ENCODE results near the gene GALNT13. TPM values are rescaled to one million over a fixed set of nuclear protein-coding genes. Genes with fewer than 3 reads are reported as not detected.
"Not testable (repeated sequence)": the region's sequence is repeated elsewhere in the genome, so short reads cannot be mapped to it uniquely, and the experiment has no call there.

GALNT13 gene
- total RNA-seq, 1 donor from 2014 or later: 9.4 TPM

DNA sequence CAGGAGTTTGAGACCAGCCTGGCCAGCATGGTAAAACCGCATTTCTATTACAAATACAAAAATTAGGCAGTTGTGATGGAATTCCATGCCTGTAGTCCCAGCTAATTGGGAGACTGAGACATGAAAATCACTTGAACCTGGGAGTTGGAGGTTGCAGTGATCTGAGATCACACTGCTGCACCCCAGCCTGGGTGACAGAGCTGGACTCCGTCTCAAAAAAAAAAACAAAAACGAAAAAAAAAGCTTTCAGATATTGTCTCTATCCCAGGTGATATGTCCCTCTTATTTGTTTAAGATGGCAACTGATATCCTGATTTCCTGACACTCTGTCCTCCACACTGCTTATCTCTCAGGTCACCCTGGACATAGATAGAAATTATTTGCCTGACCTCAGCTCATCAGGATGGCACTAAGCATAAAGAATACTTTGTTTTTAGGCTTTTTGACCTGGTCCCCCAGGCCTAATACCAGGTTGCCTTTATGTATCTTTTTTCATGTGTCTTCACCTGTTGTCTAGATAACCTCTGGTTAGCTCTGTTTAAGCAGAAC is 531.6 kb downstream of the GALNT13 start:
- no peak for DNase-seq (ENCODE audit: low spot score)

DNA sequence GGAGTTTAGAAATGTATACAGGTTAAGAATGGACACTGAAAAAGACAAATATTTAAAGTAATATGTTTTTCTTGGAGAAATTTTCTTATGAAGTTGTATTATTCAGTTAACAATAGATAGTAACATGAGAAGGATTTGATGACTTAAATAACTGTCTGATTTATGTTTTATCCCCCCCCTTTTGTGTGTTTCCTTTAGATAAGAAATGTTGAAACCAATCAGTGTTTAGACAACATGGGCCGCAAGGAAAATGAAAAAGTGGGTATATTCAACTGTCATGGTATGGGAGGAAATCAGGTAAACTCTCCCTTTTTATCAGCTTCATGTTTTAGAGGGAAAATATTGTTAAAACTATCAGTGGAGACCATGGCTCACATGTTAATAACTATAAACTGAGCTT is 537.1 kb downstream of the GALNT13 start:
- DNase-seq (ENCODE audit: low spot score): no peak

DNA sequence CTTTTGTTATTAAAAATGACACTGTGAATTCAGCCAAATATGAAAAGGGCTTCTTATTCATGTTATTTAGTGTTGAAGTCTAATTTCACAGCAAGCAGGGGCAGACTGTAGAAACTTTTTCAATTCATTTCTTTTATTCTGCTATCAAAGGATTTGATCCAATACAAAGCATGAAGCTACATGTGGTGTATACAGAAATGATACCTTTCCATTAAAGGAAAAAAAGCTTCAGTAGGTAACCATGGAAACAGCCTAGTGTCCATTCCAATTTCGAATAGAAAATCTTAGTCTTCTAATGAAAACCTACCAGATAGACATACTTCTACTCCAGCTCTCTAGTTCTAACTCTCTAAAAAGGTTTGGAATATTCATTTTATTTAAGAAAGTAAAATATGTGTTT is 550.5 kb downstream of the GALNT13 start:
- no peak for DNase-seq (ENCODE audit: low spot score)

DNA sequence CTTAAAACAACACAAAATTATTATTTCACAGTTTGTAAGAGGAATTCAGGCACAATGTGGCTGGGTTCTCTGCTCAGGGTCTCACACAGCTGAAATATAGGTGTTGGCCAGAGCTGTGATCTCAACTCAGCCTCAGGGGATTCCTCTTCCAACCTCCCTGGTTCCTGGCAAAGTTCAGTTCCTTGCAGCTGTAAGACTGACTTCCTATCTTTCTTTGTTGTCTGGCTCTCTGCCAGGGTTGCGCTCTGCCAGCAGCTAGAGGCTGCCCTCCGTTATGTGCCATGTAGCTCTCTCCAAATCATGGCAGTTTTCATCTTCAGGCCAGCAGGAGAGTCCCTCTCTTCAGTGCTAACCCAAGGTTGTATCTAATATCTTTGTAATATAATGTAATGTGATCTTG is 554.3 kb downstream of the GALNT13 start:
- DNase-seq (ENCODE audit: low spot score): peak; percentile 10

DNA sequence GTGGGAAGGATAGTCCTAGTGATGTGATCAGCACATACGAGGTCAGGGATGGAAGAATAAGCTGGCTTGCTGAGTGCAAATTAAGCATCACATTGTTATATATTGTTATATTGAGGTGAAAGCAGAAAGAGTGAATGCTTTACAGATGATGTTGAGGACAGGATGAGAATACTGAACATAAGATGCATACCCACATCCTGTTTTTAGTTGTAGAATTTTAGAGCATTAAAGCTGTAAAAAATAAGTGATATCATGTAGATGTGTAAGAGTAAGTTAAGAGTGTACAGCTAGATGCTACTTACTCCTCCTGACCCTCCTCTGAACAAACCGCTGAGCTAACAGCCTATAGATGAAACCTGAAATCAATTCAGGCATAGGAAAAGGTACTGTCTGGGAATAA is 555.7 kb downstream of the GALNT13 start:
- no peak for DNase-seq (ENCODE audit: low spot score)

- DNase-seq (ENCODE audit: low spot score): no peak
These were observed 556.3 kb downstream of the GALNT13 start for GRCh38 chr2:154428022-154428421.

DNA sequence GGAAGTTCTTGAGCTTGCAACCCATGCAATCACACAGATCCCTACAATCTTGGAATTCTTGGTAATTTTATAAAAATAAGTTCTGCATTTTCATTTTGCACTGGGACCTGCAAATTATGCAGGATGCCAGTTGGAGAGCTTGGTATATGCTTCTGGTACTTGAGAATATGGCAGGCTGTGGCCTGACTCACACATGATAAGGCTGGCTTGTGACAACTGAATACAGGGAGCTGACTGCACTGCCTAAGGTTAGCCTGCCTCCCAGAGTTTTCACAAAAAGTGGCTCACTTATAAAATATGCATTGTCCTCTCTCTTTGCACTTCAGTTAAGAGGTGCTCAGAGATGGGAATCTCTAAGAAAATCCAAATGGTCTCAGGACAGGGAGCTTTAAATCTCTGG is 561.3 kb downstream of the GALNT13 start:
- no peak for DNase-seq (ENCODE audit: low spot score)

GRCh38 chr2:154437104-154437503 is 565.4 kb downstream of the GALNT13 start:
- no peak for DNase-seq (ENCODE audit: low spot score)

DNA sequence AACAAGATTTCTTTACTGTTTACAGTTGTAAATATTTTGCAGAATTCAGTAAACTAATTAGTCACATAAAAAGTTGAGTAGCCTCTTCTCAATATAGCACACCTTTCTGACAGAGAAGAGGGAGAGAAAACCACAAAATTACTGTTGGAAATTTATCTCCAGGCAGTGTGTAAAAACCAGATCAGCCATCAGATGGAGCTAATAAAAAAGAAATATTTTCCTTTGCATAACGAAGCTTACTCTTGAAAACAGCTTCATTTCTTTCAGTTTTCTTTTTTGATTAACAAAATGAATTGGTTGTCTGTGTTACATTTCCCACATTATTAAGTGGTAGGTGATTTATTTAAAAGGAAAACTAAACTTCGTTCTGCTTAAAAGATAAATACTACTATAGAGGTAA is 567.4 kb downstream of the GALNT13 start:
- peak; percentile 10 for DNase-seq (ENCODE audit: low spot score)

DNA sequence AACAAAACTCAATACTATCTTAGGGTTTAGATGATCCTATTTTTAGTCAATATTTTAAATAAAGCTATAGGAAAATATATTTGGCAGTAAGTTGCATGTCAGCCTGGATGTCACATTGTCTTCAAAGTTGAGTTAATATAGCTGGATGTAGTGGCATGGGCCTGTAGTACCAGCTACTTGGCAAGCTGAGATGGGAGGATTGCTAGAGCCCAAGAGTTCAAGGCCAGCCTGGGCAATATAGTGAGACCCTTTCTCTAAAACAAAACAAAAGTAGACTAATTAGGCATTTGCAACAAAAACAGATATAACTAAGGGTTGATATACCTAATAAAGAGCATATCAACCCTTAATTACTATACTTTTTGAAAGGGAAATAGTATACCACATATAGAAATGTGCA is 572.2 kb downstream of the GALNT13 start:
- DNase-seq (ENCODE audit: low spot score): no peak

DNA sequence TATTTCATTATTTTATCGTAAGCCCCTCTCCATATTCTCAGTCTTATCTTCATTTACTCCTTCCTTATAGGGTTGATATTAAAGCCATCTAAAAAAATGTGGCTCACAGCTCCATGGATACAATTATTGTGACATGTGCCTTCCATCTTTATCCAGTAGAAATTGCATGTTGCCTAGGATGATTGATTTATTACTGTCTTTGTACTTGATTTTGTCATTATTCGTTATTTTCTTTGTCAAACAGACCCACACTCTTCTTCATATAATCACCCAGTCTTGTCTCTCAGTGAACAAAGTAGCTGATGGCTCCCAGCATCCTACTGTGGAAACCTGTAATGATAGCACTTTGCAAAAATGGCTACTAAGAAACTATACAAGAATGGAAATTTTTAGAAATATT is 574.6 kb downstream of the GALNT13 start:
- no peak for DNase-seq (ENCODE audit: low spot score)

- DNase-seq (ENCODE audit: low spot score): no peak
These were observed 576.2 kb downstream of the GALNT13 start for GRCh38 chr2:154447727-154448418.

- no peak for DNase-seq (ENCODE audit: low spot score)
These were observed 578.4 kb downstream of the GALNT13 start for GRCh38 chr2:154449951-154450658.

GRCh38 chr2:154452471-154452870 is 580.7 kb downstream of the GALNT13 start:
- DNase-seq (ENCODE audit: low spot score): no peak

GRCh38 chr2:154452906-154453493 is 581.3 kb downstream of the GALNT13 start:
- DNase-seq (ENCODE audit: low spot score): no peak

GRCh38 chr2:154455166-154455565 is 583.4 kb downstream of the GALNT13 start:
- DNase-seq (ENCODE audit: low spot score): peak; percentile 9

GRCh38 chr2:154455866-154456265 is 584.1 kb downstream of the GALNT13 start:
- DNase-seq (ENCODE audit: low spot score): peak; percentile 56

- DNase-seq (ENCODE audit: low spot score): no peak
These were observed 585.6 kb downstream of the GALNT13 start for GRCh38 chr2:154457286-154457685.

GRCh38 chr2:154459286-154459685 is 587.6 kb downstream of the GALNT13 start:
- DNase-seq (ENCODE audit: low spot score): no peak

- DNase-seq (ENCODE audit: low spot score): no peak
These were observed 590.9 kb downstream of the GALNT13 start for GRCh38 chr2:154462634-154463033.

DNA sequence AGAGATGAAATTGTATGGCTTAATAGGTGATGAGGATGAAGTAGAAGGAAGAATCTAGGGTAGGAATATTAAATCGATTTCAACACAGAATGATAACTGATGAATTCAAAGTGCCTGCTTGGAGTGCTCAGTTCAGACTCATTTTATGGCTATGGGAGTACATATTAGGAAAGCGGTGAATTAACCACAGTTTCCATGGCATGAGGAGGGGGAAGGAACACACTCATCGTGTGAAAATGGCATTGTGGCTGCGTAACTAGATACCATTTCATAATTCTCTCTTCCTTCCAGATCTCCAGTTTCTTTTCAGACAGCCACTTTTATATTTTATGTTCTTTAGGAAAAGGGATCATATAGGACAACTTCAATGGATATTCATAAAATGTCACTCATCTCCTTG is 594.5 kb downstream of the GALNT13 start:
- DNase-seq (ENCODE audit: low spot score): no peak

- no peak for DNase-seq (ENCODE audit: low spot score)
These were observed 598.7 kb downstream of the GALNT13 start for GRCh38 chr2:154470376-154470775.

DNA sequence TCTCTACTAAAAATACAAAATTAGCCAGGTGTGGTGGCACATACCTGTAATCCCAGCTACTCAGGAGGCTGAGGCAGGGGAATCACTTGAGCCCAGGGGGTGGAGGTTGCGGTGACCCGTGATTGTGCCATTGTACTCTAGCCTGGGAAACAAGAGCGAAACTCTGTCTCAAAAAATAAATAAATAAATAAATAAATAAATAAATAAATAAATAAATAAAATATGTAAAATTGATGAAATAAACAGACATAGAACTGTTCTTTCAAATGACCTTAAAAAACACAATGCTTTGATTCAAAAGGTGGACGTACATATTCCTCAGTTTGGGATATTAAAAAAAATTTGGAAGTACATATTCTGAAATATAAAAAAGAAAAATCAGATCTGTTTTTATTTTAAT is 599.8 kb downstream of the GALNT13 start:
- not testable (repeated sequence) for DNase-seq (ENCODE audit: low spot score)

Data from umbilical cord (tissue), 2 donors.